Neural cell (in vitro differentiated cells): ENCODE data around the gene SELP. TPM values are rescaled to one million over a fixed set of nuclear protein-coding genes. Genes with fewer than 3 reads are reported as not detected.

Experiments used
- H2AFZ ChIP-seq: fragments of 200-600, 300-800 bp; sonication (generic), shearing (Covaris generic); 2 replicates; pipeline ENCODE4 v1.6.0; 2014; ENCODE audit warnings: low read depth, mild to moderate bottlenecking, antibody characterized with exemption, low read length, moderate library complexity
- H3F3A ChIP-seq: fragments of 200-600 bp; shearing (Covaris generic); 2 replicates; pipeline ENCODE4 v1.6.1; 2016; ENCODE audit warnings: mild to moderate bottlenecking, moderate library complexity, mixed read lengths, antibody characterized with exemption, low read length; ENCODE audit not compliant: insufficient read depth, poor library complexity, severe bottlenecking
- H3K27ac ChIP-seq: fragments of 200-600, 300-800 bp; sonication (generic), shearing (Covaris generic); 2 replicates; pipeline ENCODE4 v1.5.1; 2014; ENCODE audit warnings: mild to moderate bottlenecking, low read length, moderate library complexity
- H3K27me3 ChIP-seq: fragments of 300-800, 200-600 bp; sonication (generic), shearing (Covaris generic); 2 replicates; pipeline ENCODE4 v1.6.0; 2014; ENCODE audit warnings: mild to moderate bottlenecking, low read depth, low read length, moderate library complexity; ENCODE audit not compliant: insufficient read depth
- H3K36me3 ChIP-seq: fragments of 300-800, 200-600 bp; sonication (generic), shearing (Covaris generic); 2 replicates; pipeline ENCODE4 v1.5.1; 2014; ENCODE audit warnings: mild to moderate bottlenecking, antibody characterized with exemption, low read length, moderate library complexity; ENCODE audit not compliant: insufficient read depth
- H3K4me2 ChIP-seq: fragments of 300-800, 200-600 bp; sonication (generic), shearing (Covaris generic); 2 replicates; pipeline ENCODE4 v1.6.0; 2014; ENCODE audit warnings: mild to moderate bottlenecking, low read length
- H3K4me3 ChIP-seq: fragments of 300-800, 200-600 bp; sonication (generic), shearing (Covaris generic); 2 replicates; pipeline ENCODE4 v1.5.1; 2014; ENCODE audit warnings: mild to moderate bottlenecking, low read length, moderate library complexity
- H3K79me2 ChIP-seq: fragments of 200-600 bp; shearing (Covaris generic); replicated peaks from 2 replicates; pipeline ENCODE4 v1.6.0; 2014; ENCODE audit warnings: mild to moderate bottlenecking, low read length, moderate library complexity; ENCODE audit not compliant: insufficient read depth
- H3K9ac ChIP-seq: fragments of 300-800, 200-600 bp; sonication (generic), shearing (Covaris generic); 2 replicates; pipeline ENCODE4 v1.6.1; 2016; ENCODE audit warnings: mild to moderate bottlenecking, low read length, mixed read lengths
- H3K9me2 ChIP-seq: fragments of 200-600 bp; shearing (Covaris generic); 2 replicates; pipeline ENCODE4 v1.6.1; 2016; ENCODE audit warnings: mild to moderate bottlenecking, low read length, mixed read lengths; ENCODE audit not compliant: insufficient read depth
- H3K9me3 ChIP-seq: fragments of 200-600, 300-800 bp; sonication (generic), shearing (Covaris generic); 2 replicates; pipeline ENCODE4 v1.6.1; 2016; ENCODE audit warnings: mild to moderate bottlenecking, mixed run types, low read length, moderate library complexity, mixed read lengths
- H4K20me1 ChIP-seq: fragments of 200-600 bp; shearing (Covaris generic); 2 replicates; pipeline ENCODE4 v1.6.1; 2016; ENCODE audit warnings: mild to moderate bottlenecking, mixed run types; ENCODE audit not compliant: insufficient read depth
- EP300 ChIP-seq: fragments of 450-650 bp; conservative IDR thresholded peaks from 2 replicates; pipeline ENCODE4 v1.6.1; 2014; ENCODE audit warnings: antibody characterized with exemption, mild to moderate bottlenecking, moderate library complexity; ENCODE audit not compliant: poor library complexity, severe bottlenecking
- EZH2 ChIP-seq: fragments of 200-600, 300-800 bp; shearing (Covaris generic), sonication (generic); IDR thresholded peaks from 2 replicates; pipeline ENCODE4 v1.6.1; 2014; ENCODE audit warnings: antibody characterized with exemption, low read length, borderline replicate concordance, mild to moderate bottlenecking; ENCODE audit not compliant: insufficient read depth, poor library complexity, severe bottlenecking
- MXI1 ChIP-seq: fragments of 450-650 bp; conservative IDR thresholded peaks from 2 replicates; pipeline ENCODE4 v1.6.1; 2014; ENCODE audit warnings: antibody characterized with exemption, mild to moderate bottlenecking; ENCODE audit not compliant: poor library complexity, severe bottlenecking
- POLR2AphosphoS5 ChIP-seq: IDR thresholded peaks from 2 replicates; pipeline ENCODE4 v1.6.1; 2012
- RAD21 ChIP-seq: fragments of 450-650 bp; conservative IDR thresholded peaks from 2 replicates; pipeline ENCODE4 v1.6.1; 2014; ENCODE audit warnings: antibody characterized with exemption, mild to moderate bottlenecking, moderate library complexity
- SMC3 ChIP-seq: fragments of 450-650 bp; conservative IDR thresholded peaks from 2 replicates; pipeline ENCODE4 v1.6.1; 2014; ENCODE audit warnings: antibody characterized with exemption, mild to moderate bottlenecking, moderate library complexity; ENCODE audit not compliant: poor library complexity
- TAF1 ChIP-seq: IDR thresholded peaks from 2 replicates; pipeline ENCODE4 v1.6.1; 2012; ENCODE audit warnings: low read depth
- polyA plus RNA-seq: library from polyadenylated mRNA; depleted of rRNA; stranded (reverse); fragments of >200 nt; gene quantifications from 2 replicates; pipeline ENCODE4 v1.2.3, GENCODE V29; 2014
- TF ChIP-seq, protein P1 (sequence below): IDR thresholded peaks from 2 replicates; pipeline ENCODE4 v1.6.1; 2012; ENCODE audit warnings: borderline replicate concordance
- TF ChIP-seq, protein P2 (sequence below): fragments of 450-650 bp; IDR thresholded peaks from 2 replicates; pipeline ENCODE4 v1.5.1; 2014; ENCODE audit warnings: antibody characterized with exemption, mild to moderate bottlenecking, moderate library complexity; ENCODE audit not compliant: poor library complexity, severe bottlenecking

Gene SELP
- polyA plus RNA-seq, 1 donor from 2014 or later, result not detected

DNA sequence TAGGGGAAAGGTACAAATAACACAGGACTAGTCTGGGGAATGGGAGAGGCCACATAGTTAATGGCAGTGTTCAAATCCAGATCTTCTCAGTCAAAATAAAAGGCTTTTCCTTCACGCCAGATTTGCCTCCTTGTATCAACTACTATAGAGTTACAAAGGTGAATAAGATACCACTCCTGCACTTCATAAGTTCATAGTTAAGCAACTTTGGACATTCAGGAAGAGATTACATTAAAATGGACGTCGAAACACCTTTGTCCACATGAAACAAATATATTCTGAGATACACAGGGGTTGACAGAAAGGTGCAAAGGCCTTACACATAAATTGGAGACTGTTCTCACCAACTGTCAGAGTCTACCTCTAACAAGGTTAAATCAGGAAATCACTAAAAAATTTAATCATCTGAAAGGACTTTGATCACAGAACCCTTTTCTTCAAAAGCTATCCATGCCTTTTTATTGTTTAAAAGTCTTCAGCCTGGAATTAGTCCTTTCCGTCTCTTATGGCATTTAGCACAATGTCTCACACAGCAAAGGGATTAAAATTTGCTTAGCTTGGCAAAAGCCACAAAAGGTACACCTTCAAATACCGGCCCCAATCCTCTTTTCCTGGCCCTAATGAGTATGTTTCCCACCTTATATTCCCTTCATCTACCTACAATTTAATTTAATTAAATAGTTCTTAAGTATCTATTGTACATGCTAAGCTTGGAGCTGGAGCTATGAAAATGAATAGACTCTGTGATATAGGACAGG lies 51.8 kb downstream of the SELP start:
- no peaks in the 10 kb centered on the region for H3K79me2 ChIP-seq
- H3K9me3 ChIP-seq, result no peaks in the 10 kb centered on the region
- TF ChIP-seq MXI1 (no peak), EZH2 (no peak), EP300 (no peak), RAD21 (no peak), TAF1 (no peak), SMC3 (no peak), POLR2AphosphoS5 (no peak)
- TF ChIP-seq, protein P1, sequence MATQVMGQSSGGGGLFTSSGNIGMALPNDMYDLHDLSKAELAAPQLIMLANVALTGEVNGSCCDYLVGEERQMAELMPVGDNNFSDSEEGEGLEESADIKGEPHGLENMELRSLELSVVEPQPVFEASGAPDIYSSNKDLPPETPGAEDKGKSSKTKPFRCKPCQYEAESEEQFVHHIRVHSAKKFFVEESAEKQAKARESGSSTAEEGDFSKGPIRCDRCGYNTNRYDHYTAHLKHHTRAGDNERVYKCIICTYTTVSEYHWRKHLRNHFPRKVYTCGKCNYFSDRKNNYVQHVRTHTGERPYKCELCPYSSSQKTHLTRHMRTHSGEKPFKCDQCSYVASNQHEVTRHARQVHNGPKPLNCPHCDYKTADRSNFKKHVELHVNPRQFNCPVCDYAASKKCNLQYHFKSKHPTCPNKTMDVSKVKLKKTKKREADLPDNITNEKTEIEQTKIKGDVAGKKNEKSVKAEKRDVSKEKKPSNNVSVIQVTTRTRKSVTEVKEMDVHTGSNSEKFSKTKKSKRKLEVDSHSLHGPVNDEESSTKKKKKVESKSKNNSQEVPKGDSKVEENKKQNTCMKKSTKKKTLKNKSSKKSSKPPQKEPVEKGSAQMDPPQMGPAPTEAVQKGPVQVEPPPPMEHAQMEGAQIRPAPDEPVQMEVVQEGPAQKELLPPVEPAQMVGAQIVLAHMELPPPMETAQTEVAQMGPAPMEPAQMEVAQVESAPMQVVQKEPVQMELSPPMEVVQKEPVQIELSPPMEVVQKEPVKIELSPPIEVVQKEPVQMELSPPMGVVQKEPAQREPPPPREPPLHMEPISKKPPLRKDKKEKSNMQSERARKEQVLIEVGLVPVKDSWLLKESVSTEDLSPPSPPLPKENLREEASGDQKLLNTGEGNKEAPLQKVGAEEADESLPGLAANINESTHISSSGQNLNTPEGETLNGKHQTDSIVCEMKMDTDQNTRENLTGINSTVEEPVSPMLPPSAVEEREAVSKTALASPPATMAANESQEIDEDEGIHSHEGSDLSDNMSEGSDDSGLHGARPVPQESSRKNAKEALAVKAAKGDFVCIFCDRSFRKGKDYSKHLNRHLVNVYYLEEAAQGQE, result no peak
- TF ChIP-seq, protein P2, sequence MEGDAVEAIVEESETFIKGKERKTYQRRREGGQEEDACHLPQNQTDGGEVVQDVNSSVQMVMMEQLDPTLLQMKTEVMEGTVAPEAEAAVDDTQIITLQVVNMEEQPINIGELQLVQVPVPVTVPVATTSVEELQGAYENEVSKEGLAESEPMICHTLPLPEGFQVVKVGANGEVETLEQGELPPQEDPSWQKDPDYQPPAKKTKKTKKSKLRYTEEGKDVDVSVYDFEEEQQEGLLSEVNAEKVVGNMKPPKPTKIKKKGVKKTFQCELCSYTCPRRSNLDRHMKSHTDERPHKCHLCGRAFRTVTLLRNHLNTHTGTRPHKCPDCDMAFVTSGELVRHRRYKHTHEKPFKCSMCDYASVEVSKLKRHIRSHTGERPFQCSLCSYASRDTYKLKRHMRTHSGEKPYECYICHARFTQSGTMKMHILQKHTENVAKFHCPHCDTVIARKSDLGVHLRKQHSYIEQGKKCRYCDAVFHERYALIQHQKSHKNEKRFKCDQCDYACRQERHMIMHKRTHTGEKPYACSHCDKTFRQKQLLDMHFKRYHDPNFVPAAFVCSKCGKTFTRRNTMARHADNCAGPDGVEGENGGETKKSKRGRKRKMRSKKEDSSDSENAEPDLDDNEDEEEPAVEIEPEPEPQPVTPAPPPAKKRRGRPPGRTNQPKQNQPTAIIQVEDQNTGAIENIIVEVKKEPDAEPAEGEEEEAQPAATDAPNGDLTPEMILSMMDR, result no peak
- H3K4me2 ChIP-seq, result no peak overlapping the region
- H3K27ac ChIP-seq, result no peak overlapping the region
- no peaks in the 10 kb centered on the region for H3K9me2 ChIP-seq
- H4K20me1 ChIP-seq, result no peaks in the 10 kb centered on the region
- H3K27me3 ChIP-seq, result no peaks in the 10 kb centered on the region
- no peaks in the 10 kb centered on the region for H3K36me3 ChIP-seq
- H3F3A ChIP-seq, result no peaks in the 10 kb centered on the region
- H3K9ac ChIP-seq, result no peak overlapping the region
- H2AFZ ChIP-seq, result no peak overlapping the region
- no peak overlapping the region for H3K4me3 ChIP-seq

DNA sequence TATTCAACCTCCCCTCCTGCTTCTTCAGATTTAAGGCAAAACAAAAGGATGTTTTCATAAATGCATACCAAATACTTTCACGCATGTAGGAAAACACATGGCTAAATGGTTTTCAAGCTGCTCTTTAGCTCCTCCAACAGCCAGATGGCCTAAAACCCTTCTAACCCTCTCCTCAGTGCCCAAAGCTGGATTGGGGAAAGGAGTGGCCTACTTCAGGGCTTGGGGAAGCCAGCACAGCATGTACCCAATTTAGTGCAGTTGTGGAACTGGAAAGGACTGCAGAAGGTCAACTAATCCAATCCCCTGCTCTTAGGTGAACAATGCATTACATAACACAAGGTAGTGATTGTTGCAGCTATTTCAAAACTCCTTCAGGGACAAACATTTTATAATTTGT lies 53.0 kb downstream of the SELP start:
- Histone ChIP-seq H3K9me2 (no peaks in the 10 kb centered on the region), H3K4me2 (no peak overlapping the region), H2AFZ (no peak overlapping the region), H3K27ac (no peak overlapping the region), H3K9me3 (no peaks in the 10 kb centered on the region), H3F3A (no peaks in the 10 kb centered on the region), H3K27me3 (no peaks in the 10 kb centered on the region), H3K79me2 (no peaks in the 10 kb centered on the region), H3K9ac (no peak overlapping the region), H3K36me3 (no peaks in the 10 kb centered on the region), H3K4me3 (no peak overlapping the region), H4K20me1 (no peaks in the 10 kb centered on the region)
- TF ChIP-seq EZH2, result no peak
- no peak for TF ChIP-seq MXI1
- TF ChIP-seq EP300, result no peak
- no peak for TF ChIP-seq POLR2AphosphoS5
- TF ChIP-seq SMC3, result no peak
- TF ChIP-seq RAD21, result no peak
